Prostate gland (tissue), 2 donors: Measurements from ENCODE around the gene TIMP2.

Source experiments
- POLR2A ChIP-seq: fragments of 450-650 bp; IDR thresholded peaks from one replicate; pipeline ENCODE4 v1.6.1; 2016; ENCODE audit warnings: antibody characterized with exemption, mild to moderate bottlenecking
- TF ChIP-seq, protein P1 (sequence below), 4 experiments: fragments of 200-600 bp in 2 of 4; fragments of 450-650 bp in 2 of 4; sonication (generic) in 2 of 4; IDR thresholded peaks; 1 replicate in 3 of 4; 2 replicates in 1 of 4; pipeline ENCODE4 v1.5.1; 2016 to 2019; ENCODE audit warnings: antibody characterized with exemption in 4 of 4, mild to moderate bottlenecking in 2 of 4, moderate library complexity in 2 of 4

DNA sequence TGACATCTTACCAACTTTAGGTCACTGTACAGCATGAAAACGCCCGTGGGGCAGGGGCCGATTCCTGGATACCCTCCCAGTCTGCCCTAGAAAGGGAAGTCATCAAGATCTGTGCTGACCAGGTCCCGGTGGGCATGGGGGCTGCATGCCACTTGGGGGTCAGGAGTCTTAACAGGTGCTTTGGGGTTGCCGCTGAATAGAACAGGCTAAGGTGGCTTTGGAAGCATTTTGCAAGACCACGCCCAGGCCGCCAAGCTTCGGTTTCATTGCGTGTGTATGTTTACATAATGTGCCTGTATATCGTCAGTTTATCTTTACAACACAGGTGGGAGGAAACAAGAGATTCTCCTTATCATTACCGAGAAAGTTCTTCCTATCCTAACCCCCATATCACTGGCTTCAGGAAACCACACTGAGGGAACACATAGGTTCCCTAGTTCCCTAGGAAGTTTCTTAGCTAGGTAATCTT lies 71.2 kb downstream of the TIMP2 start:
- TF ChIP-seq, protein P1, sequence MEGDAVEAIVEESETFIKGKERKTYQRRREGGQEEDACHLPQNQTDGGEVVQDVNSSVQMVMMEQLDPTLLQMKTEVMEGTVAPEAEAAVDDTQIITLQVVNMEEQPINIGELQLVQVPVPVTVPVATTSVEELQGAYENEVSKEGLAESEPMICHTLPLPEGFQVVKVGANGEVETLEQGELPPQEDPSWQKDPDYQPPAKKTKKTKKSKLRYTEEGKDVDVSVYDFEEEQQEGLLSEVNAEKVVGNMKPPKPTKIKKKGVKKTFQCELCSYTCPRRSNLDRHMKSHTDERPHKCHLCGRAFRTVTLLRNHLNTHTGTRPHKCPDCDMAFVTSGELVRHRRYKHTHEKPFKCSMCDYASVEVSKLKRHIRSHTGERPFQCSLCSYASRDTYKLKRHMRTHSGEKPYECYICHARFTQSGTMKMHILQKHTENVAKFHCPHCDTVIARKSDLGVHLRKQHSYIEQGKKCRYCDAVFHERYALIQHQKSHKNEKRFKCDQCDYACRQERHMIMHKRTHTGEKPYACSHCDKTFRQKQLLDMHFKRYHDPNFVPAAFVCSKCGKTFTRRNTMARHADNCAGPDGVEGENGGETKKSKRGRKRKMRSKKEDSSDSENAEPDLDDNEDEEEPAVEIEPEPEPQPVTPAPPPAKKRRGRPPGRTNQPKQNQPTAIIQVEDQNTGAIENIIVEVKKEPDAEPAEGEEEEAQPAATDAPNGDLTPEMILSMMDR (IDR thresholded peaks at IDR 0.05): no peak
- no peak for TF ChIP-seq POLR2A
